GM12878 (cell line): ENCODE data around the gene PTPN18.

Source experiments
- ATF3 ChIP-seq: IDR thresholded peaks from 2 replicates; pipeline ENCODE4 v1.6.1; 2011; ENCODE audit warnings: low read depth, mild to moderate bottlenecking, low read length, moderate library complexity, borderline replicate concordance; ENCODE audit errors: extremely low read depth
- PBX3 ChIP-seq: IDR thresholded peaks from 2 replicates; pipeline ENCODE4 v1.6.1; 2011; ENCODE audit warnings: mild to moderate bottlenecking, low read depth, low read length, moderate library complexity; ENCODE audit not compliant: insufficient replicate concordance
- SMC3 ChIP-seq: IDR thresholded peaks from 2 replicates; pipeline ENCODE4 v1.6.1; 2011; ENCODE audit warnings: low read length, improper control_type of control experiment, borderline replicate concordance
- ZSCAN29 ChIP-seq: fragments of 450-650 bp; IDR thresholded peaks from 2 replicates; pipeline ENCODE4 v1.6.1; 2017; ENCODE audit warnings: mild to moderate bottlenecking, moderate library complexity
- TF ChIP-seq, protein P1 (sequence below), 3 experiments: IDR thresholded peaks in 2 of 3; conservative IDR thresholded peaks in 1 of 3; 2 replicates each; pipeline ENCODE4 v1.5.1; 2011; ENCODE audit warnings: low read depth in 3 of 3, low read length in 3 of 3, mild to moderate bottlenecking in 3 of 3, control low read depth in 2 of 3, moderate library complexity in 2 of 3, inconsistent platforms in 1 of 3, mixed read lengths in 1 of 3; ENCODE audit not compliant: control insufficient read depth in 2 of 3, insufficient read depth in 1 of 3; ENCODE audit errors: extremely low read depth in 1 of 3
- TF ChIP-seq, protein P2 (sequence below): fragments of 450-650 bp; IDR thresholded peaks from 2 replicates; pipeline ENCODE4 v1.6.1; 2017; ENCODE audit warnings: mild to moderate bottlenecking

GRCh38 chr2:130327703-130328527 lies 27.9 kb upstream of the PTPN18 start:
- TF ChIP-seq, protein P1, sequence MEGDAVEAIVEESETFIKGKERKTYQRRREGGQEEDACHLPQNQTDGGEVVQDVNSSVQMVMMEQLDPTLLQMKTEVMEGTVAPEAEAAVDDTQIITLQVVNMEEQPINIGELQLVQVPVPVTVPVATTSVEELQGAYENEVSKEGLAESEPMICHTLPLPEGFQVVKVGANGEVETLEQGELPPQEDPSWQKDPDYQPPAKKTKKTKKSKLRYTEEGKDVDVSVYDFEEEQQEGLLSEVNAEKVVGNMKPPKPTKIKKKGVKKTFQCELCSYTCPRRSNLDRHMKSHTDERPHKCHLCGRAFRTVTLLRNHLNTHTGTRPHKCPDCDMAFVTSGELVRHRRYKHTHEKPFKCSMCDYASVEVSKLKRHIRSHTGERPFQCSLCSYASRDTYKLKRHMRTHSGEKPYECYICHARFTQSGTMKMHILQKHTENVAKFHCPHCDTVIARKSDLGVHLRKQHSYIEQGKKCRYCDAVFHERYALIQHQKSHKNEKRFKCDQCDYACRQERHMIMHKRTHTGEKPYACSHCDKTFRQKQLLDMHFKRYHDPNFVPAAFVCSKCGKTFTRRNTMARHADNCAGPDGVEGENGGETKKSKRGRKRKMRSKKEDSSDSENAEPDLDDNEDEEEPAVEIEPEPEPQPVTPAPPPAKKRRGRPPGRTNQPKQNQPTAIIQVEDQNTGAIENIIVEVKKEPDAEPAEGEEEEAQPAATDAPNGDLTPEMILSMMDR (IDR thresholded peaks at IDR 0.05 in 2 of 3, conservative IDR thresholded peaks at IDR 0.05 in 1 of 3; ENCODE audit: control insufficient read depth in 2 of 3, extremely low read depth in 1 of 3, insufficient read depth in 1 of 3, low read depth in 3 of 3, low read length in 3 of 3): no peak
- TF ChIP-seq ATF3 (no peak), SMC3 (no peak), ZSCAN29 (no peak), PBX3 (no peak)
- TF ChIP-seq, protein P2, sequence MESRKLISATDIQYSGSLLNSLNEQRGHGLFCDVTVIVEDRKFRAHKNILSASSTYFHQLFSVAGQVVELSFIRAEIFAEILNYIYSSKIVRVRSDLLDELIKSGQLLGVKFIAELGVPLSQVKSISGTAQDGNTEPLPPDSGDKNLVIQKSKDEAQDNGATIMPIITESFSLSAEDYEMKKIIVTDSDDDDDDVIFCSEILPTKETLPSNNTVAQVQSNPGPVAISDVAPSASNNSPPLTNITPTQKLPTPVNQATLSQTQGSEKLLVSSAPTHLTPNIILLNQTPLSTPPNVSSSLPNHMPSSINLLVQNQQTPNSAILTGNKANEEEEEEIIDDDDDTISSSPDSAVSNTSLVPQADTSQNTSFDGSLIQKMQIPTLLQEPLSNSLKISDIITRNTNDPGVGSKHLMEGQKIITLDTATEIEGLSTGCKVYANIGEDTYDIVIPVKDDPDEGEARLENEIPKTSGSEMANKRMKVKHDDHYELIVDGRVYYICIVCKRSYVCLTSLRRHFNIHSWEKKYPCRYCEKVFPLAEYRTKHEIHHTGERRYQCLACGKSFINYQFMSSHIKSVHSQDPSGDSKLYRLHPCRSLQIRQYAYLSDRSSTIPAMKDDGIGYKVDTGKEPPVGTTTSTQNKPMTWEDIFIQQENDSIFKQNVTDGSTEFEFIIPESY: no peak
